Measurements from ENCODE around the gene SLC6A6.
A peak's percentile ranks its signal among the peaks of the same experiment; 100 is the strongest.

Gene SLC6A6

DNA sequence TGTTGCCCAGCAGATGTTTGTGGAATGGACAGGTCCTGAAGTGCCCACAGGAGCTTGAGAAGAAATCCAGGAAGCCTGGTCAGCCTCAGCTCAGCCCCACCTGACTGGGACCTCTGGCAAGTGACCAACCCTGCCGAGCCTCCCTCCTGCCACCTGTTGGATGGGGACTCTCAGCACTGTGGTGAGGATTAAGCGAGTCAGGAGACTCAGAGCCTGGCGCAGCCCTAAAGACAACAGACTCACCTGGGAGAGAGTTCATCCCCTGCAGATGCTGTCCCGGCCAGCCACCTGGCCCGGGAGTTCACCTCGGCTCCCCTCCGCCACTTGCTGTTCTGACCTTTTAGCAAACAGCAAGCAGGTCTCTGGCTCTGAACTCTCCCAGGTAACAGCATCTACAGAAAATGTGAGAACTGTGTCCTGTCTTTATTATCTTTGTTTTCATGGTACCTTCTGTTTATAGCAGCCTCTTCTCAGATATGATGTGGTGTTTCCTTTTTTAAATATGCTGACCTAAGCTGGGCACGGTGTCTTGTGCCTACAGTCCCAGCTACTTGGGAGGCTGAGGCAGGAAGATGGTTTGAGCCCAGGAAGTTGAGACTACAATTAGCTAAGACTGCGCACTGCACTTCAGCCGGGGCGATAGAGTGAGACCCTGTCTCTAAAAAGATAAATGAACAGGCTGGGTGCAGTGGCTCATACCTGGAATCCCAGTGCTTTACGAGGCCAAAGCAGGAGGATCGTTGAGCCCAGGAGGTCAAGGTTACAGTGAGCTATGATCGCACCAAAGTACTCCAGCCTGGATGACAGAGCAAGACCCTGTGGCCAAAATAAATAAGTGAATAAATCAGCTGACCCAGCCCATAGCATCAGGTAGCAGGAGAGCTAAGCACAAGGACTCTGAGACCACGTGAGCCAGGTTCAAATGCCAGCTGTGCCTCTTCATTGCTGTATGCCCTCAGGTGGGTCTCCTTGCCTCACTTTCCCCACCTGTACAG, 32.4 kb upstream of the SLC6A6 start:
- no peak for TF ChIP-seq EZH2 (IDR thresholded peaks at IDR 0.05; ENCODE audit: borderline replicate concordance, low read length)
- TF ChIP-seq, protein P1, sequence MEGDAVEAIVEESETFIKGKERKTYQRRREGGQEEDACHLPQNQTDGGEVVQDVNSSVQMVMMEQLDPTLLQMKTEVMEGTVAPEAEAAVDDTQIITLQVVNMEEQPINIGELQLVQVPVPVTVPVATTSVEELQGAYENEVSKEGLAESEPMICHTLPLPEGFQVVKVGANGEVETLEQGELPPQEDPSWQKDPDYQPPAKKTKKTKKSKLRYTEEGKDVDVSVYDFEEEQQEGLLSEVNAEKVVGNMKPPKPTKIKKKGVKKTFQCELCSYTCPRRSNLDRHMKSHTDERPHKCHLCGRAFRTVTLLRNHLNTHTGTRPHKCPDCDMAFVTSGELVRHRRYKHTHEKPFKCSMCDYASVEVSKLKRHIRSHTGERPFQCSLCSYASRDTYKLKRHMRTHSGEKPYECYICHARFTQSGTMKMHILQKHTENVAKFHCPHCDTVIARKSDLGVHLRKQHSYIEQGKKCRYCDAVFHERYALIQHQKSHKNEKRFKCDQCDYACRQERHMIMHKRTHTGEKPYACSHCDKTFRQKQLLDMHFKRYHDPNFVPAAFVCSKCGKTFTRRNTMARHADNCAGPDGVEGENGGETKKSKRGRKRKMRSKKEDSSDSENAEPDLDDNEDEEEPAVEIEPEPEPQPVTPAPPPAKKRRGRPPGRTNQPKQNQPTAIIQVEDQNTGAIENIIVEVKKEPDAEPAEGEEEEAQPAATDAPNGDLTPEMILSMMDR (IDR thresholded peaks at IDR 0.05; ENCODE audit: low read length), result peak; percentile 12; the same call in 1 of the 2 replicates
- H3K4me2 ChIP-seq (ENCODE audit: low read length), result no peak overlapping the region

GRCh38 chr3:14370720-14371572, 31.5 kb upstream of the SLC6A6 start:
- no peaks in the 10 kb centered on the region for H4K20me1 ChIP-seq (ENCODE audit: insufficient read depth, low read length)
- no peaks in the 10 kb centered on the region for H3K4me1 ChIP-seq (ENCODE audit: insufficient read depth, low read length, severe bottlenecking)
- H3K9ac ChIP-seq (ENCODE audit: low read length), result no peak overlapping the region
- H3K27me3 ChIP-seq (ENCODE audit: insufficient read depth, low read length), result 0 out of 2 replicates have a peak, but pooled peaks cover 13% of the 10 kb centered on the region
- TF ChIP-seq EZH2 (IDR thresholded peaks at IDR 0.05; ENCODE audit: borderline replicate concordance, low read length), result no peak
- TF ChIP-seq, protein P1 (IDR thresholded peaks at IDR 0.05; ENCODE audit: low read length), result no peak
- H3K4me2 ChIP-seq (ENCODE audit: low read length), result no peak overlapping the region
- no peaks in the 10 kb centered on the region for H3F3A ChIP-seq (ENCODE audit: insufficient read depth, low read length)
- H3K9me2 ChIP-seq (ENCODE audit: low read depth, low read length), result no peaks in the 10 kb centered on the region
- no peak overlapping the region for H3K27ac ChIP-seq (ENCODE audit: low read depth, low read length, poor library complexity, severe bottlenecking)
- H2AFZ ChIP-seq (ENCODE audit: low read length), result no peak overlapping the region
- no peaks in the 10 kb centered on the region for H3K79me2 ChIP-seq (ENCODE audit: insufficient read depth, low read length)
- H3K4me3 ChIP-seq (ENCODE audit: low read depth, low read length, poor library complexity, severe bottlenecking), result no peak overlapping the region
- no peaks in the 10 kb centered on the region for H3K9me3 ChIP-seq (ENCODE audit: low read length)
- H3K36me3 ChIP-seq (ENCODE audit: insufficient read depth, low read length), result no peaks in the 10 kb centered on the region

More for the DNA sequence above, 32.4 kb upstream of the SLC6A6 start:
- Histone ChIP-seq H4K20me1 (ENCODE audit: insufficient read depth, low read length) (no peaks in the 10 kb centered on the region), H3K27me3 (ENCODE audit: insufficient read depth, low read length) (0 out of 2 replicates have a peak, but pooled peaks cover 19% of the 10 kb centered on the region), H3K36me3 (ENCODE audit: insufficient read depth, low read length) (no peaks in the 10 kb centered on the region), H3K79me2 (ENCODE audit: insufficient read depth, low read length) (no peaks in the 10 kb centered on the region), H3K4me3 (ENCODE audit: low read depth, low read length, poor library complexity, severe bottlenecking) (no peak overlapping the region), H3K9me2 (ENCODE audit: low read depth, low read length) (no peaks in the 10 kb centered on the region), H3F3A (ENCODE audit: insufficient read depth, low read length) (no peaks in the 10 kb centered on the region), H2AFZ (ENCODE audit: low read length) (no peak overlapping the region), H3K9me3 (ENCODE audit: low read length) (no peaks in the 10 kb centered on the region), H3K4me1 (ENCODE audit: insufficient read depth, low read length, severe bottlenecking) (no peaks in the 10 kb centered on the region), H3K27ac (ENCODE audit: low read depth, low read length, poor library complexity, severe bottlenecking) (no peak overlapping the region), H3K9ac (ENCODE audit: low read length) (no peak overlapping the region)

GRCh38 chr3:14371573-14372474, 30.6 kb upstream of the SLC6A6 start:
- Histone ChIP-seq H3K36me3 (ENCODE audit: insufficient read depth, low read length) (no peaks in the 10 kb centered on the region), H4K20me1 (ENCODE audit: insufficient read depth, low read length) (no peaks in the 10 kb centered on the region), H3K4me2 (ENCODE audit: low read length) (no peak overlapping the region), H2AFZ (ENCODE audit: low read length) (no peak overlapping the region), H3K79me2 (ENCODE audit: insufficient read depth, low read length) (no peaks in the 10 kb centered on the region), H3K9ac (ENCODE audit: low read length) (no peak overlapping the region), H3K9me2 (ENCODE audit: low read depth, low read length) (no peaks in the 10 kb centered on the region), H3K4me1 (ENCODE audit: insufficient read depth, low read length, severe bottlenecking) (no peaks in the 10 kb centered on the region), H3K27me3 (ENCODE audit: insufficient read depth, low read length) (0 out of 2 replicates have a peak, but pooled peaks cover 9% of the 10 kb centered on the region), H3K4me3 (ENCODE audit: low read depth, low read length, poor library complexity, severe bottlenecking) (no peak overlapping the region), H3F3A (ENCODE audit: insufficient read depth, low read length) (no peaks in the 10 kb centered on the region), H3K27ac (ENCODE audit: low read depth, low read length, poor library complexity, severe bottlenecking) (no peak overlapping the region), H3K9me3 (ENCODE audit: low read length) (no peaks in the 10 kb centered on the region)
- TF ChIP-seq, protein P1 (IDR thresholded peaks at IDR 0.05; ENCODE audit: low read length), result no peak

Measured in OCI-LY1 (cell line).